ENCODE measurements around the gene ZNF609. TPM values are rescaled to one million over a fixed set of nuclear protein-coding genes. Genes with fewer than 3 reads are reported as not detected.

Gene ZNF609
- total RNA-seq, 2 donors from 2014 or later = 13.4 to 23.7 TPM

GRCh38 chr15:64466408-64467141 lies 6.2 kb downstream of the ZNF609 start:
- no peaks in the 10 kb centered on the region for H3K36me3 ChIP-seq
- H3K4me1 ChIP-seq = peaks cover 0 to 52% of the 10 kb centered on the region in 2 donors
- DNase-seq (ENCODE audit: low spot score) = no peak
- H3K27ac ChIP-seq = no peak overlapping the region
- TF ChIP-seq CTCF (IDR thresholded peaks at IDR 0.05) = no peak
- no peaks in the 10 kb centered on the region for H3K27me3 ChIP-seq
- no peaks in the 10 kb centered on the region for H3K9me3 ChIP-seq
- H3K4me3 ChIP-seq = no peak overlapping the region

DNA sequence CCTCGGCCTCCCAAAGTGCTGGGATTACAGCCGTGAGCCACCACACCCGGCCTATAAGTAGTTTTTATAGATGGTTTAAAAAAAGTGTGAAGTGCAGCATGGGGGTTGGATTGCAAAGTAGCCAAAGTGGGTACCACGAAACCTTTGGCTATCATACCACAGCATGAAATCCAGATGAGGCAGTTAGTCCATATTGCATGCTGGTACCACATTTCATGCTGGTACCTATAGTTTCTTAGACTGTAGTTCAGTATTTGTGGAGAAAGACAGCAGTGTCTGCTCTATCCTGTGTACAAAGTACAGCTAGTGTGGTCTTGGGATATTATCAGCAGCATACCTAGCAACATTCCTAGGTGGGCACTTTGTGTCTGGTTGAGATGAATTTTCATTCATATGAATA lies 11.8 kb downstream of the ZNF609 start:
- no peak overlapping the region for H3K27ac ChIP-seq
- no peak overlapping the region for H3K4me3 ChIP-seq
- peaks cover 0 to 6% of the 10 kb centered on the region in 2 donors for H3K4me1 ChIP-seq
- TF ChIP-seq CTCF (IDR thresholded peaks at IDR 0.05) = no peak
- H3K9me3 ChIP-seq = no peaks in the 10 kb centered on the region
- DNase-seq (ENCODE audit: low spot score) = no peak
- no peaks in the 10 kb centered on the region for H3K27me3 ChIP-seq
- H3K36me3 ChIP-seq = no peaks in the 10 kb centered on the region

- no peaks in the 10 kb centered on the region for H3K9me3 ChIP-seq
- no peak for DNase-seq (ENCODE audit: low spot score)
- peaks cover 4% of the 10 kb centered on the region for H3K36me3 ChIP-seq
- no peaks in the 10 kb centered on the region for H3K4me1 ChIP-seq
- H3K27me3 ChIP-seq = no peaks in the 10 kb centered on the region
- TF ChIP-seq CTCF (IDR thresholded peaks at IDR 0.05) = no peak
- no peak overlapping the region for H3K4me3 ChIP-seq
- no peak overlapping the region for H3K27ac ChIP-seq
Measured at GRCh38 chr15:64474846-64475245, 14.5 kb downstream of the ZNF609 start.

- no peak for TF ChIP-seq CTCF (IDR thresholded peaks at IDR 0.05)
- H3K4me1 ChIP-seq = no peaks in the 10 kb centered on the region
- no peak overlapping the region for H3K27ac ChIP-seq
- peaks cover 4% of the 10 kb centered on the region for H3K36me3 ChIP-seq
- no peak overlapping the region for H3K4me3 ChIP-seq
- DNase-seq (ENCODE audit: low spot score) = no peak
- no peaks in the 10 kb centered on the region for H3K27me3 ChIP-seq
- H3K9me3 ChIP-seq = no peaks in the 10 kb centered on the region
Measured at GRCh38 chr15:64476550-64476949, 16.2 kb downstream of the ZNF609 start.

- Histone ChIP-seq H3K27ac (no peak overlapping the region), H3K27me3 (no peaks in the 10 kb centered on the region), H3K36me3 (peaks cover 4% of the 10 kb centered on the region), H3K9me3 (no peaks in the 10 kb centered on the region), H3K4me3 (no peak overlapping the region), H3K4me1 (no peaks in the 10 kb centered on the region)
- DNase-seq (ENCODE audit: low spot score) = no peak
- no peak for TF ChIP-seq CTCF (IDR thresholded peaks at IDR 0.05)
Measured at GRCh38 chr15:64478863-64479262, 18.5 kb downstream of the ZNF609 start.

GRCh38 chr15:64480891-64481290 lies 20.5 kb downstream of the ZNF609 start:
- no peak for DNase-seq (ENCODE audit: low spot score)
- Histone ChIP-seq H3K27ac (no peak overlapping the region), H3K4me3 (no peak overlapping the region), H3K4me1 (no peaks in the 10 kb centered on the region), H3K9me3 (no peaks in the 10 kb centered on the region), H3K36me3 (peaks cover 4% of the 10 kb centered on the region), H3K27me3 (no peaks in the 10 kb centered on the region)
- no peak for TF ChIP-seq CTCF (IDR thresholded peaks at IDR 0.05)
